OCI-LY1 (cell line): ENCODE data around the gene SPEM3.

Source experiments
- CTCF ChIP-seq: fragments of 200-600 bp; sonication (generic), shearing (Covaris generic); IDR thresholded peaks from 2 replicates; pipeline ENCODE4 v1.5.1; 2017; ENCODE audit warnings: mild to moderate bottlenecking, antibody characterized with exemption, low read length, moderate library complexity, mixed read lengths
- EZH2 ChIP-seq: fragments of 200-600 bp; sonication (generic), shearing (Covaris generic); IDR thresholded peaks from 2 replicates; pipeline ENCODE4 v1.8.0; 2017; ENCODE audit warnings: borderline replicate concordance, mixed run types, mild to moderate bottlenecking, antibody characterized with exemption, low read length, moderate library complexity, mixed read lengths

- TF ChIP-seq EZH2, result no peak
- no peak for TF ChIP-seq CTCF
Measured at GRCh38 chr17:7475764-7476422, 47.2 kb downstream of the SPEM3 start.
